ENCODE measurements around the gene ADAMTS9. TPM values are rescaled to one million over a fixed set of nuclear protein-coding genes. Genes with fewer than 3 reads are reported as not detected.
A peak's percentile ranks its signal among the peaks of the same experiment; 100 is the strongest.

ADAMTS9 gene
- total RNA-seq, 1 experiment from 2014 or later = 0.46 TPM

GRCh38 chr3:64467255-64467944 lies 220.4 kb downstream of the ADAMTS9 start:
- Histone ChIP-seq H3K56ac (ENCODE audit: insufficient read length, low read depth, low read length) (no peak overlapping the region), H2AK5ac (ENCODE audit: insufficient read length, low read length) (no peak overlapping the region), H2BK12ac (ENCODE audit: insufficient read length, low read depth, low read length) (no peak overlapping the region), H3K4me2 (ENCODE audit: insufficient read depth, insufficient read length, low read length) (no peak overlapping the region), H2BK5ac (ENCODE audit: insufficient read length, low read length) (no peak overlapping the region), H4K8ac (replicated peaks; ENCODE audit: insufficient read length, low read depth, low read length) (no peak overlapping the region), H2AFZ (ENCODE audit: low read length) (no peak overlapping the region), H4K5ac (ENCODE audit: insufficient read length, low read depth, low read length) (no peak overlapping the region), H3K23ac (ENCODE audit: insufficient read length, low read depth, low read length) (no peak overlapping the region), H3K9me3 (ENCODE audit: control insufficient read depth, low read depth, low read length) (no peaks in the 10 kb centered on the region), H3K23me2 (ENCODE audit: insufficient read length, low read depth, low read length, poor library complexity, severe bottlenecking) (no peaks in the 10 kb centered on the region), H2BK120ac (ENCODE audit: low read depth, low read length, poor library complexity, severe bottlenecking) (no peak overlapping the region), H3K4ac (ENCODE audit: low read depth, low read length) (no peak overlapping the region), H3K27me3 (ENCODE audit: insufficient read depth, low read length) (no peaks in the 10 kb centered on the region), H3K9ac (ENCODE audit: extremely low read depth, insufficient read length, low read length) (no peak overlapping the region), H3K27ac (ENCODE audit: insufficient read length, low read depth, low read length) (no peak overlapping the region), H4K91ac (ENCODE audit: insufficient read length, low read depth, low read length) (no peak overlapping the region), H3T11ph (ENCODE audit: low read length) (no peak overlapping the region), H2BK20ac (ENCODE audit: low read depth, low read length, poor library complexity, severe bottlenecking) (no peak overlapping the region), H3K18ac (ENCODE audit: insufficient read length, low read depth, low read length) (no peak overlapping the region), H3K4me1 (ENCODE audit: insufficient read depth, low read length) (peaks cover 9% of the 10 kb centered on the region; the same call in 1 of the 2 replicates), H4K20me1 (ENCODE audit: control insufficient read depth, insufficient read depth, insufficient read length) (no peaks in the 10 kb centered on the region), H3K79me1 (ENCODE audit: insufficient read depth, low read depth, low read length, poor library complexity, severe bottlenecking) (no peaks in the 10 kb centered on the region), H3K14ac (ENCODE audit: insufficient read depth, low read length) (no peak overlapping the region), H3K79me2 (ENCODE audit: insufficient read depth, low read length) (no peaks in the 10 kb centered on the region), H2BK15ac (ENCODE audit: low read depth, low read length) (no peak overlapping the region)
- peaks cover 20 to 34% of the 10 kb centered on the region in 2 experiments for H3K4me1 Mint-ChIP-seq
- H3K27me3 Mint-ChIP-seq (ENCODE audit: low read depth) = peaks cover 2% of the 10 kb centered on the region; the same call in 1 of the 2 replicates
- no peak overlapping the region for H3K4me3 Mint-ChIP-seq
- TF ChIP-seq CTCF (conservative IDR thresholded peaks at IDR 0.05) = no peak
- no CpG with 5 or more reads among the region's 5 CpGs for WGBS (ENCODE audit: extremely low coverage, insufficient read length, low lambda C conversion rate)
- H3K36me3 Mint-ChIP-seq (ENCODE audit: insufficient read depth in 1 of 3, low read depth in 3 of 3) = no peaks in the 10 kb centered on the region
- H3K9me3 Mint-ChIP-seq = no peaks in the 10 kb centered on the region
- no peak for DNase-seq
- peak overlapping the region in 1 of 3 experiments; percentile 3; a peak in 2 of 7 replicates for H3K27ac Mint-ChIP-seq
